Body of pancreas (tissue), 4 donors: ENCODE results near the gene PPT1. TPM values are rescaled to one million over a fixed set of nuclear protein-coding genes. Genes with fewer than 3 reads are reported as not detected.

Experiments used
- ATAC-seq: fragments of 150-250 bp; one replicate; pipeline ENCODE4 v1.9.1; 2016
- DNase-seq, 4 donors: peaks; one replicate each; pipeline ENCODE4 v3.0.0-alpha.2; 2019
- H3K27ac ChIP-seq, 4 donors: fragments of 200-600 bp; sonication (generic); 1 replicate in 3 of 4; 2 replicates in 1 of 4; pipeline versions ENCODE4 v1.5.1 to v1.6.1; 2016 to 2019; ENCODE audit warnings: mild to moderate bottlenecking in 1 of 4, mixed read lengths in 1 of 4, moderate library complexity in 1 of 4
- H3K27me3 ChIP-seq, 2 donors: fragments of 200-600 bp; sonication (generic); one replicate each; pipeline ENCODE4 v1.6.0; 2016; ENCODE audit warnings: mild to moderate bottlenecking in 1 of 2
- H3K36me3 ChIP-seq, 2 donors: fragments of 200-600 bp; sonication (generic); replicated peaks in 1 of 2; 2 replicates each; pipeline ENCODE4 v1.5.1; 2016; ENCODE audit warnings: low read depth in 2 of 2; ENCODE audit not compliant: insufficient read depth in 1 of 2
- H3K4me1 ChIP-seq: fragments of 200-600 bp; sonication (generic); one replicate; pipeline ENCODE4 v1.6.0; 2016
- H3K4me3 ChIP-seq, 2 donors: fragments of 200-600 bp; sonication (generic); 1 replicate in 1 of 2; 2 replicates in 1 of 2; pipeline ENCODE4 v1.5.1; 2016 to 2019
- H3K9me3 ChIP-seq, 3 donors: fragments of 200-600 bp; sonication (generic); 1 replicate in 2 of 3; 2 replicates in 1 of 3; pipeline ENCODE4 v1.5.1; 2016
- POLR2A ChIP-seq, 3 donors: fragments of 450-650 bp; IDR thresholded peaks; one replicate each; pipeline ENCODE4 v1.6.1; 2016; ENCODE audit warnings: antibody characterized with exemption in 3 of 3, mild to moderate bottlenecking in 2 of 3
- WGBS, 2 donors: methylation state at CpG; one replicate each; pipeline ENCODE4 v1.1.5; 2017; 5-methylcytosine and 5-hydroxymethylcytosine counted together
- intact Hi-C: fragments of 100-400 bp; cut with DNase I; formaldehyde crosslinking; loops from one replicate; pipeline ENCODE4 v1.15.1; 2023
- total RNA-seq, 2 donors: library from RNA; depleted of rRNA; stranded (reverse); fragments of >200 nt; gene quantifications; one replicate each; pipeline ENCODE4 v1.1.0, GENCODE V29; 2016
- TF ChIP-seq, protein P1 (sequence below), 7 experiments: fragments of 450-650 bp in 4 of 7; fragments of 200-600 bp in 3 of 7; sonication (generic) in 3 of 7; IDR thresholded peaks; one replicate each; pipeline ENCODE4 v1.5.1; 2016 to 2019; ENCODE audit warnings: antibody characterized with exemption in 7 of 7

The PPT1 gene
- total RNA-seq, 2 donors from 2014 or later = 26.4 to 28.5 TPM

DNA sequence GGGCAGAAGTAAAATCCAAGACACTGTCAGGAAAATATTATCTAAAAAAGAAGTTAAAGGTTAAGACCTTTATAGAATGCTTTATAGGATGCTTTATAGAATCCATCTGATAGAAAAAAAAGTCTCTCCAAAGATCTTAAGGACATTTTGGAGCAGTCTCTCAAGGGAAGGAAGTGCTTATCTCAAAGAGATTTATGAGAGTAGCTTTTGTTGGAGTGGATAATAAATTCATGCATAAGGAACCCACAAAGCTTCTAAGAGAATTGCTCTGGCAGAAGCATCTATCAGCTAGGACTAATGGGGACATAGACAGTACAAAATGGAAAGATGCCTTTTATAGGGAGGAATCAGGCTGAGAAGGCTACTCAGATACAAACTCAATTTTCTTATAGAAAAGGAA, 69.4 kb downstream of the PPT1 start:
- H3K27me3 ChIP-seq = no peaks in the 10 kb centered on the region
- H3K36me3 ChIP-seq = no peaks in the 10 kb centered on the region
- no peaks in the 10 kb centered on the region for H3K9me3 ChIP-seq
- H3K27ac ChIP-seq = no peak overlapping the region
- no peak overlapping the region for H3K4me3 ChIP-seq
- ATAC-seq (no peak), DNase-seq (no peak)
- peaks cover 6% of the 10 kb centered on the region for H3K4me1 ChIP-seq
- TF ChIP-seq, protein P1, sequence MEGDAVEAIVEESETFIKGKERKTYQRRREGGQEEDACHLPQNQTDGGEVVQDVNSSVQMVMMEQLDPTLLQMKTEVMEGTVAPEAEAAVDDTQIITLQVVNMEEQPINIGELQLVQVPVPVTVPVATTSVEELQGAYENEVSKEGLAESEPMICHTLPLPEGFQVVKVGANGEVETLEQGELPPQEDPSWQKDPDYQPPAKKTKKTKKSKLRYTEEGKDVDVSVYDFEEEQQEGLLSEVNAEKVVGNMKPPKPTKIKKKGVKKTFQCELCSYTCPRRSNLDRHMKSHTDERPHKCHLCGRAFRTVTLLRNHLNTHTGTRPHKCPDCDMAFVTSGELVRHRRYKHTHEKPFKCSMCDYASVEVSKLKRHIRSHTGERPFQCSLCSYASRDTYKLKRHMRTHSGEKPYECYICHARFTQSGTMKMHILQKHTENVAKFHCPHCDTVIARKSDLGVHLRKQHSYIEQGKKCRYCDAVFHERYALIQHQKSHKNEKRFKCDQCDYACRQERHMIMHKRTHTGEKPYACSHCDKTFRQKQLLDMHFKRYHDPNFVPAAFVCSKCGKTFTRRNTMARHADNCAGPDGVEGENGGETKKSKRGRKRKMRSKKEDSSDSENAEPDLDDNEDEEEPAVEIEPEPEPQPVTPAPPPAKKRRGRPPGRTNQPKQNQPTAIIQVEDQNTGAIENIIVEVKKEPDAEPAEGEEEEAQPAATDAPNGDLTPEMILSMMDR (IDR thresholded peaks at IDR 0.05) = no peak
- TF ChIP-seq POLR2A (IDR thresholded peaks at IDR 0.05) = no peak
- intact Hi-C loops = no loop called here

DNA sequence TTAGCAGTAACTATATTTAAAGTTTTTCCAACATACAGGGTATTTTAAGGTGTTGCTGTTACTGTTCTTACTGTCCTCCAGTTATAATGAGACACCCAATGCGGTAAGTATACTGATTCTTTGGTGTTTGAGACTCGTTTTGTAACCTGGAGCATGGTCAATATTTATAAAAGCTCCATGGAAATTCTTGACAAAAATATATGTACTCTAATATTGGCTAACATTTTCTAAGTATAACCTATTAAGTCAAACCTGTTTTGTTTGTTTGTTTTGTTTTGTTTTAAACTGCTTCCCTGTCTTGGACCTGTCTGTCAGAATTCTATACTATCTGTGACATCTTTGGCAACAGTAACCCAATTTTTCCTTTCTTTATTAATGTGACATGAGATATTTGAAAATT, 72.4 kb downstream of the PPT1 start:
- TF ChIP-seq POLR2A (IDR thresholded peaks at IDR 0.05) = no peak
- TF ChIP-seq, protein P1 (IDR thresholded peaks at IDR 0.05) = no peak
- intact Hi-C loops = no loop called here
- WGBS, 2 donors = 55 to 63% methylated on average over 2 of the region's 2 CpGs
- Histone ChIP-seq H3K36me3 (no peaks in the 10 kb centered on the region), H3K4me3 (no peak overlapping the region), H3K4me1 (no peaks in the 10 kb centered on the region), H3K27ac (no peak overlapping the region), H3K9me3 (no peaks in the 10 kb centered on the region), H3K27me3 (no peaks in the 10 kb centered on the region)
- ATAC-seq = no peak
- no peak for DNase-seq

DNA sequence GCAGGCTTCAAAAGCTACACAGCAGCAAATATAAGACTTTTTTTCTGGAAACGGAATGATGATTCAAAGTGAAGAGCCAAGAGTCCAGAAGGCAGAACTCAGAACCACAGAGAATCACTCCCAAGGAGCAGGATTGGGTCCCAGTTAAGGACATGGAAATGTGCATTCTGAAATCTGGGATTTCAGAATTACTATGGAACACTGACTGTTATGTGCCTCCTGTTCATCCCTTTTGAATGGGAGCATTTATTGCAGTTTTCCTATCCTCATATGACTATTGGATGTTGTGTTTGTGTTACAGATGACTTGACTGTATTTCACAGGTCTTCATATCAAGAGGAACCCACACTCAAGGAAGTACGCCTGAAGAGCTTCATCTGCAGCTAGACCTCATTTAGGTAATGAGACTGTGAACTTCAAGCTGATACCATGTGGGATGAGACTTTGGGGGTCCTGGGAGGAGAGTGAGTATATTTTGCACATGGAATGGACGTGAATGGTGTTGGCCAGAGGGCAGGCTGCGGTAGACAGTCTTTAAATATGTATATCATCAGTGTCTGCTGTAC, 73.6 kb downstream of the PPT1 start:
- DNase-seq = no peak
- intact Hi-C loops = no loop called here
- 64 to 70% methylated on average over 4 of the region's 4 CpGs for WGBS, 2 donors

More for the DNA sequence above, 73.6 kb downstream of the PPT1 start:
- Histone ChIP-seq H3K27ac (no peak overlapping the region), H3K36me3 (no peaks in the 10 kb centered on the region), H3K9me3 (no peaks in the 10 kb centered on the region), H3K27me3 (no peaks in the 10 kb centered on the region), H3K4me1 (no peaks in the 10 kb centered on the region), H3K4me3 (no peak overlapping the region)
- no peak for ATAC-seq
- TF ChIP-seq, protein P1 (IDR thresholded peaks at IDR 0.05) = no peak
- no peak for TF ChIP-seq POLR2A (IDR thresholded peaks at IDR 0.05)

Other genes starting within 250 kb of the PPT1 start
- 10 to 100 TPM; 15.8 to 30.7 TPM for gene TRIT1, start 213.7 kb downstream of the PPT1 start, total RNA-seq
- gene MYCL, start 195.3 kb downstream of the PPT1 start, total RNA-seq = 10 to 100 TPM; 28.3 to 33.0 TPM
- gene MFSD2A, start 142.1 kb downstream of the PPT1 start, total RNA-seq = under 1 TPM; 0.33 to 0.52 TPM
- 10 to 100 TPM; 60.7 to 66.3 TPM for gene CAP1, start 56.5 kb downstream of the PPT1 start, total RNA-seq
- 1 to 10 TPM; 7.5 to 9.2 TPM for gene RLF, start 64.1 kb upstream of the PPT1 start, total RNA-seq
- gene TMCO2, start 150.7 kb upstream of the PPT1 start, total RNA-seq = not detected
- 10 to 100 TPM; 20.8 to 25.7 TPM for gene ZMPSTE24, start 161.0 kb upstream of the PPT1 start, total RNA-seq
- 10 to 100 TPM in 1 of 2 donors, 1 to 10 TPM in 1; 2.3 to 59.1 TPM for gene COL9A2, start 220.0 kb upstream of the PPT1 start, total RNA-seq